Measurements from ENCODE around the gene SPAAR.
A peak's percentile ranks its signal among the peaks of the same experiment; 100 is the strongest.

Gene SPAAR

GRCh38 chr9:35939679-35940250 lies 30.5 kb downstream of the SPAAR start:
- H3K4me1 ChIP-seq (ENCODE audit: insufficient read depth, low read length, poor library complexity, severe bottlenecking), result peaks cover 66% of the 10 kb centered on the region
- H3K9me2 ChIP-seq (replicated peaks; ENCODE audit: low read depth, low read length), result no peaks in the 10 kb centered on the region
- no peak overlapping the region for H2AFZ ChIP-seq (ENCODE audit: low read length)
- H3K36me3 ChIP-seq (ENCODE audit: insufficient read depth, low read length), result no peaks in the 10 kb centered on the region
- TF ChIP-seq CTCF (conservative IDR thresholded peaks at IDR 0.05; ENCODE audit: low read length) (no peak), EZH2phosphoT487 (IDR thresholded peaks at IDR 0.05; ENCODE audit: borderline replicate concordance) (no peak)
- 0 out of 2 replicates have a peak, but pooled peaks cover 3% of the 10 kb centered on the region for H3F3A ChIP-seq (ENCODE audit: low read depth)
- no peaks in the 10 kb centered on the region for H3K27me3 ChIP-seq (ENCODE audit: insufficient read depth, low read length, poor library complexity, severe bottlenecking)
- H3K9me3 ChIP-seq (ENCODE audit: insufficient read depth, low read depth, low read length), result no peaks in the 10 kb centered on the region
- peak overlapping the region; percentile 46 for H3K4me3 ChIP-seq (ENCODE audit: low read length, poor library complexity, severe bottlenecking)
- H3K79me2 ChIP-seq (ENCODE audit: insufficient read depth, low read length), result no peaks in the 10 kb centered on the region
- peak overlapping the region; percentile 74 for H3K4me2 ChIP-seq (ENCODE audit: low read depth, low read length, poor library complexity, severe bottlenecking)
- peak overlapping the region; percentile 50 for H3K9ac ChIP-seq (ENCODE audit: low read depth, low read length, poor library complexity, severe bottlenecking)
- H4K20me1 ChIP-seq (ENCODE audit: insufficient read depth, low read length, poor library complexity, severe bottlenecking), result no peaks in the 10 kb centered on the region

GRCh38 chr9:35940458-35941407 lies 31.4 kb downstream of the SPAAR start:
- H3F3A ChIP-seq (ENCODE audit: low read depth), result 0 out of 2 replicates have a peak, but pooled peaks cover 3% of the 10 kb centered on the region
- peak overlapping the region; percentile 74 for H3K4me2 ChIP-seq (ENCODE audit: low read depth, low read length, poor library complexity, severe bottlenecking)
- H3K79me2 ChIP-seq (ENCODE audit: insufficient read depth, low read length), result no peaks in the 10 kb centered on the region
- no peaks in the 10 kb centered on the region for H3K9me2 ChIP-seq (replicated peaks; ENCODE audit: low read depth, low read length)
- peak overlapping the region; percentile 54 for H3K4me3 ChIP-seq (ENCODE audit: low read length, poor library complexity, severe bottlenecking)
- no peaks in the 10 kb centered on the region for H3K36me3 ChIP-seq (ENCODE audit: insufficient read depth, low read length)
- H3K9me3 ChIP-seq (ENCODE audit: insufficient read depth, low read depth, low read length), result no peaks in the 10 kb centered on the region
- H3K27me3 ChIP-seq (ENCODE audit: insufficient read depth, low read length, poor library complexity, severe bottlenecking), result no peaks in the 10 kb centered on the region
- peak overlapping the region; percentile 77 for H2AFZ ChIP-seq (ENCODE audit: low read length)
- H3K4me1 ChIP-seq (ENCODE audit: insufficient read depth, low read length, poor library complexity, severe bottlenecking), result peaks cover 76% of the 10 kb centered on the region
- no peaks in the 10 kb centered on the region for H4K20me1 ChIP-seq (ENCODE audit: insufficient read depth, low read length, poor library complexity, severe bottlenecking)
- TF ChIP-seq EZH2phosphoT487 (IDR thresholded peaks at IDR 0.05; ENCODE audit: borderline replicate concordance) (no peak), CTCF (conservative IDR thresholded peaks at IDR 0.05; ENCODE audit: low read length) (no peak)
- peak overlapping the region; percentile 59 for H3K9ac ChIP-seq (ENCODE audit: low read depth, low read length, poor library complexity, severe bottlenecking)

GRCh38 chr9:35942286-35942685 lies 33.0 kb downstream of the SPAAR start:
- Histone ChIP-seq H4K20me1 (ENCODE audit: insufficient read depth, low read length, poor library complexity, severe bottlenecking) (no peaks in the 10 kb centered on the region), H3K4me3 (ENCODE audit: low read length, poor library complexity, severe bottlenecking) (no peak overlapping the region), H3K79me2 (ENCODE audit: insufficient read depth, low read length) (no peaks in the 10 kb centered on the region), H3K36me3 (ENCODE audit: insufficient read depth, low read length) (no peaks in the 10 kb centered on the region), H2AFZ (ENCODE audit: low read length) (no peak overlapping the region), H3K27me3 (ENCODE audit: insufficient read depth, low read length, poor library complexity, severe bottlenecking) (no peaks in the 10 kb centered on the region), H3K9ac (ENCODE audit: low read depth, low read length, poor library complexity, severe bottlenecking) (no peak overlapping the region), H3K4me2 (ENCODE audit: low read depth, low read length, poor library complexity, severe bottlenecking) (no peak overlapping the region), H3K9me3 (ENCODE audit: insufficient read depth, low read depth, low read length) (no peaks in the 10 kb centered on the region), H3K9me2 (replicated peaks; ENCODE audit: low read depth, low read length) (no peaks in the 10 kb centered on the region), H3K4me1 (ENCODE audit: insufficient read depth, low read length, poor library complexity, severe bottlenecking) (peaks cover 76% of the 10 kb centered on the region), H3F3A (ENCODE audit: low read depth) (0 out of 2 replicates have a peak, but pooled peaks cover 3% of the 10 kb centered on the region)
- TF ChIP-seq EZH2phosphoT487 (IDR thresholded peaks at IDR 0.05; ENCODE audit: borderline replicate concordance) (no peak), CTCF (conservative IDR thresholded peaks at IDR 0.05; ENCODE audit: low read length) (no peak)

All from Loucy (cell line).